ENCODE results near the gene LYPLA2. TPM values are rescaled to one million over a fixed set of nuclear protein-coding genes. Genes with fewer than 3 reads are reported as not detected.
A peak's percentile ranks its signal among the peaks of the same experiment; 100 is the strongest.

LYPLA2 gene
- total RNA-seq, 4 donors from 2014 or later, result 36.0 to 54.0 (median 40.3) TPM

GRCh38 chr1:23751050-23751814 is 39.7 kb upstream of the LYPLA2 start:
- TF ChIP-seq CTCF (IDR thresholded peaks at IDR 0.05), result no peak
- no peak for ATAC-seq (ENCODE audit: low FRiP score)
- no peak for DNase-seq (ENCODE audit: low spot score)

GRCh38 chr1:23751815-23752200 is 39.1 kb upstream of the LYPLA2 start:
- TF ChIP-seq CTCF (IDR thresholded peaks at IDR 0.05), result no peak
- ATAC-seq (ENCODE audit: low FRiP score) (no peak), DNase-seq (ENCODE audit: low spot score) (no peak)

GRCh38 chr1:23752909-23753308 is 38.0 kb upstream of the LYPLA2 start:
- no peak for TF ChIP-seq CTCF (IDR thresholded peaks at IDR 0.05)
- ATAC-seq (ENCODE audit: low FRiP score), result no peak

GRCh38 chr1:23756676-23757075 is 34.3 kb upstream of the LYPLA2 start:
- ATAC-seq (ENCODE audit: low FRiP score), result peak; percentile 19
- no peak for TF ChIP-seq CTCF (IDR thresholded peaks at IDR 0.05)
- no peak for DNase-seq (ENCODE audit: low spot score)

More at GRCh38 chr1:23752909-23753308, 38.0 kb upstream of the LYPLA2 start:
- DNase-seq (ENCODE audit: low spot score), result no peak

- TF ChIP-seq CTCF (IDR thresholded peaks at IDR 0.05), result no peak
- ATAC-seq (ENCODE audit: low FRiP score) (no peak), DNase-seq (ENCODE audit: low spot score) (no peak)
Measured at GRCh38 chr1:23757812-23758211, 33.1 kb upstream of the LYPLA2 start.

- no peak for DNase-seq (ENCODE audit: low spot score)
- ATAC-seq (ENCODE audit: low FRiP score), result no peak
- no peak for TF ChIP-seq CTCF (IDR thresholded peaks at IDR 0.05)
Measured at GRCh38 chr1:23759277-23759676, 31.7 kb upstream of the LYPLA2 start.

- no peak for DNase-seq (ENCODE audit: low spot score)
- no peak for TF ChIP-seq CTCF (IDR thresholded peaks at IDR 0.05)
- ATAC-seq (ENCODE audit: low FRiP score), result no peak
Measured at GRCh38 chr1:23763041-23763577, 27.8 kb upstream of the LYPLA2 start.

All from omental fat pad (tissue), 4 donors.